Measurements from ENCODE around the gene SRCIN1. TPM values are rescaled to one million over a fixed set of nuclear protein-coding genes. Genes with fewer than 3 reads are reported as not detected.

Gene SRCIN1
- total RNA-seq, 1 donor from 2014 or later, result 2.0 TPM

- Histone ChIP-seq H3K27me3 (ENCODE audit: low read depth) (peaks cover 83% of the 10 kb centered on the region), H3K27ac (replicated peaks) (no peak overlapping the region), H3K4me1 (no peaks in the 10 kb centered on the region), H3K36me3 (no peaks in the 10 kb centered on the region), H3K4me3 (no peak overlapping the region), H3K9me3 (replicated peaks) (no peaks in the 10 kb centered on the region)
- TF ChIP-seq, protein P1, sequence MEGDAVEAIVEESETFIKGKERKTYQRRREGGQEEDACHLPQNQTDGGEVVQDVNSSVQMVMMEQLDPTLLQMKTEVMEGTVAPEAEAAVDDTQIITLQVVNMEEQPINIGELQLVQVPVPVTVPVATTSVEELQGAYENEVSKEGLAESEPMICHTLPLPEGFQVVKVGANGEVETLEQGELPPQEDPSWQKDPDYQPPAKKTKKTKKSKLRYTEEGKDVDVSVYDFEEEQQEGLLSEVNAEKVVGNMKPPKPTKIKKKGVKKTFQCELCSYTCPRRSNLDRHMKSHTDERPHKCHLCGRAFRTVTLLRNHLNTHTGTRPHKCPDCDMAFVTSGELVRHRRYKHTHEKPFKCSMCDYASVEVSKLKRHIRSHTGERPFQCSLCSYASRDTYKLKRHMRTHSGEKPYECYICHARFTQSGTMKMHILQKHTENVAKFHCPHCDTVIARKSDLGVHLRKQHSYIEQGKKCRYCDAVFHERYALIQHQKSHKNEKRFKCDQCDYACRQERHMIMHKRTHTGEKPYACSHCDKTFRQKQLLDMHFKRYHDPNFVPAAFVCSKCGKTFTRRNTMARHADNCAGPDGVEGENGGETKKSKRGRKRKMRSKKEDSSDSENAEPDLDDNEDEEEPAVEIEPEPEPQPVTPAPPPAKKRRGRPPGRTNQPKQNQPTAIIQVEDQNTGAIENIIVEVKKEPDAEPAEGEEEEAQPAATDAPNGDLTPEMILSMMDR (IDR thresholded peaks at IDR 0.05; ENCODE audit: borderline replicate concordance), result no peak
- intact Hi-C loops (cut with micrococcal nuclease), result no loop called here
- DNase-seq, result no peak
Measured at GRCh38 chr17:38539386-38539785, 66.4 kb downstream of the SRCIN1 start.

DNA sequence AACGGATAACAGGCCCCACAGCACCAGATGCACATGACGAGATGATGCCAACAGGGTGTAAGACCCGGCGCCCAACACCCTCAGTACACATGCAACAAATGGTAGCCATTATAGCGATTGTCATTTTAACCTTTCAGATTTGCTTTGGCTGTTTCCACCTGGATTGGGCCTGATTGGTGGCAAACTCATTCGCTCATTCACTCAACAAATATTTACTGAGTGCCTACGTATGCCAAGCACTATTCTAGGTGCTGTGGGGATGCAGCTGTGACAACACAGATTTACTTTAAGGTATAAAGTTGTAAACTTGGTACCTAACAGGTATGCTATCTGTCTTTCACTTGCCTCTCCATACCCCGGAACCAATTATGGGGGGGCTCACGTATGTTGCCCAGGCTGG lies 66.8 kb downstream of the SRCIN1 start:
- TF ChIP-seq, protein P1 (IDR thresholded peaks at IDR 0.05; ENCODE audit: borderline replicate concordance), result no peak
- Histone ChIP-seq H3K27me3 (ENCODE audit: low read depth) (peaks cover 79% of the 10 kb centered on the region), H3K36me3 (no peaks in the 10 kb centered on the region), H3K4me3 (no peak overlapping the region), H3K27ac (replicated peaks) (no peak overlapping the region), H3K9me3 (replicated peaks) (no peaks in the 10 kb centered on the region), H3K4me1 (no peaks in the 10 kb centered on the region)
- no peak for DNase-seq
- intact Hi-C loops (cut with micrococcal nuclease), result no loop called here

GRCh38 chr17:38536661-38537060 lies 69.1 kb downstream of the SRCIN1 start:
- H3K27ac ChIP-seq (replicated peaks), result no peak overlapping the region
- H3K4me1 ChIP-seq, result no peaks in the 10 kb centered on the region
- DNase-seq, result no peak
- intact Hi-C loops (cut with micrococcal nuclease), result no loop called here
- H3K4me3 ChIP-seq, result no peak overlapping the region
- H3K9me3 ChIP-seq (replicated peaks), result no peaks in the 10 kb centered on the region
- H3K27me3 ChIP-seq (ENCODE audit: low read depth), result peaks cover 75% of the 10 kb centered on the region
- TF ChIP-seq, protein P1 (IDR thresholded peaks at IDR 0.05; ENCODE audit: borderline replicate concordance), result no peak
- no peaks in the 10 kb centered on the region for H3K36me3 ChIP-seq

DNA sequence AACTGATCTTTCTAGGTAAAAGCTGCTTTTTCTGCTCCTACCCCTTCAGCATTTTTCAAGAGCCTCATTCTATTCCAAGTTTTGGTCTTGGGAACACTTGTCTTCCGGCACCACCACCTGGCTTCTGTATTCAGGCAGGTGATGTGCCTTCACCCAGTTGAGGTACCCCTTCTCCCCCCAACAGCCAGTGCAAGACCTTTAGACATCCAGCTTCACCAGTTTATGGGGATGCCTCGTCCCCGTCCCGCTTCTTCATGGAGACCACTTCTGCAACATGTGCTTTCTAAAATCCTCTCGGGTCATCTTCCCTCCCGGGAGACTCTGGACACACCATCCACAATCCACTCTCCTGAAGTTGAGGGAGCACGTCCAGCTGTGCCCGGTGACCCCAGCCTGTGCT lies 69.9 kb downstream of the SRCIN1 start:
- Histone ChIP-seq H3K4me3 (no peak overlapping the region), H3K36me3 (no peaks in the 10 kb centered on the region), H3K27me3 (ENCODE audit: low read depth) (peaks cover 75% of the 10 kb centered on the region), H3K4me1 (no peaks in the 10 kb centered on the region), H3K9me3 (replicated peaks) (no peaks in the 10 kb centered on the region), H3K27ac (replicated peaks) (no peak overlapping the region)
- intact Hi-C loops (cut with micrococcal nuclease), result no loop called here
- TF ChIP-seq, protein P1 (IDR thresholded peaks at IDR 0.05; ENCODE audit: borderline replicate concordance), result no peak
- DNase-seq, result no peak

GRCh38 chr17:38534498-38534885 lies 71.3 kb downstream of the SRCIN1 start:
- no peaks in the 10 kb centered on the region for H3K9me3 ChIP-seq (replicated peaks)

More at GRCh38 chr17:38534498-38534885, 71.3 kb downstream of the SRCIN1 start:
- peaks cover 75% of the 10 kb centered on the region for H3K27me3 ChIP-seq (ENCODE audit: low read depth)
- intact Hi-C loops (cut with micrococcal nuclease), result no loop called here
- no peak overlapping the region for H3K27ac ChIP-seq (replicated peaks)
- no peaks in the 10 kb centered on the region for H3K36me3 ChIP-seq
- no peak for DNase-seq
- TF ChIP-seq, protein P1 (IDR thresholded peaks at IDR 0.05; ENCODE audit: borderline replicate concordance), result no peak
- H3K4me3 ChIP-seq, result no peak overlapping the region
- H3K4me1 ChIP-seq, result no peaks in the 10 kb centered on the region

Data from left ventricle myocardium inferior (tissue), 1 donor.